ENCODE measurements around the gene FIGNL2.
"Not testable (repeated sequence)": the region's sequence is repeated elsewhere in the genome, so short reads cannot be mapped to it uniquely, and the experiment has no call there.

Gene FIGNL2

GRCh38 chr12:51837286-51837685, 11.2 kb downstream of the FIGNL2 start:
- no peak for DNase-seq (ENCODE audit: low read depth in 1 of 2, low spot score in 1 of 2)

- DNase-seq (ENCODE audit: low read depth in 1 of 2, low spot score in 1 of 2) = no peak
Observed at GRCh38 chr12:51836827-51837173, 11.7 kb downstream of the FIGNL2 start.

- no peak for DNase-seq (ENCODE audit: low read depth in 1 of 2, low spot score in 1 of 2)
Observed at GRCh38 chr12:51836041-51836826, 12.3 kb downstream of the FIGNL2 start.

GRCh38 chr12:51834411-51834810, 14.1 kb downstream of the FIGNL2 start:
- no peak for DNase-seq (ENCODE audit: low read depth in 1 of 2, low spot score in 1 of 2)

- DNase-seq (ENCODE audit: low read depth in 1 of 2, low spot score in 1 of 2) = no peak
Observed at GRCh38 chr12:51833448-51834227, 14.9 kb downstream of the FIGNL2 start.

- DNase-seq (ENCODE audit: low read depth in 1 of 2, low spot score in 1 of 2) = no peak
Observed at GRCh38 chr12:51832354-51833107, 16.0 kb downstream of the FIGNL2 start.

- DNase-seq (ENCODE audit: low read depth in 1 of 2, low spot score in 1 of 2) = not testable (repeated sequence)
Observed at GRCh38 chr12:51831817-51832216, 16.7 kb downstream of the FIGNL2 start.

GRCh38 chr12:51829641-51830040, 18.9 kb downstream of the FIGNL2 start:
- no peak for DNase-seq (ENCODE audit: low read depth in 1 of 2, low spot score in 1 of 2)

- DNase-seq (ENCODE audit: low read depth in 1 of 2, low spot score in 1 of 2) = no peak
Observed at GRCh38 chr12:51829011-51829481, 19.5 kb downstream of the FIGNL2 start.

- peak in 1 of 2 donors; percentile 31 for DNase-seq (ENCODE audit: low read depth in 1 of 2, low spot score in 1 of 2)
Observed at GRCh38 chr12:51827925-51828818, 20.3 kb downstream of the FIGNL2 start.

GRCh38 chr12:51826881-51827280, 21.6 kb downstream of the FIGNL2 start:
- no peak for DNase-seq (ENCODE audit: low read depth in 1 of 2, low spot score in 1 of 2)

GRCh38 chr12:51825216-51825615, 23.3 kb downstream of the FIGNL2 start:
- DNase-seq (ENCODE audit: low read depth in 1 of 2, low spot score in 1 of 2) = no peak

GRCh38 chr12:51823875-51824565, 24.5 kb downstream of the FIGNL2 start:
- DNase-seq (ENCODE audit: low read depth in 1 of 2, low spot score in 1 of 2) = no peak

- no peak for DNase-seq (ENCODE audit: low read depth in 1 of 2, low spot score in 1 of 2)
Observed at GRCh38 chr12:51822956-51823355, 25.6 kb downstream of the FIGNL2 start.

- no peak for DNase-seq (ENCODE audit: low read depth in 1 of 2, low spot score in 1 of 2)
Observed at GRCh38 chr12:51822261-51822616, 26.3 kb downstream of the FIGNL2 start.

- no peak for DNase-seq (ENCODE audit: low read depth in 1 of 2, low spot score in 1 of 2)
Observed at GRCh38 chr12:51821440-51822260, 26.9 kb downstream of the FIGNL2 start.

GRCh38 chr12:51820526-51821439, 27.7 kb downstream of the FIGNL2 start:
- DNase-seq (ENCODE audit: low read depth in 1 of 2, low spot score in 1 of 2) = peak; percentile 55 to 72
